Stimulated activated effector memory CD8-positive, alpha-beta T cell treated with anti-CD3 and anti-CD28 coated beads, Interleukin-12 subunit alpha, Interleukin-12 subunit beta, amount 100 ng/mL, for 72 hours (primary cell): Measurements from ENCODE around the gene APLP2.

Experiments
- ATAC-seq: fragments of 150-1000 bp; cut with Tn5 transposase; 2 replicates; pipeline ENCODE4 v1.10.0; 2021
- DNase-seq, 2 donors: peaks; one replicate each; pipeline ENCODE4 v3.0.0; 2021 to 2022; ENCODE audit warnings: low spot score in 2 of 2
- H3K27ac Mint-ChIP-seq: one replicate; pipeline ENCODE4 v1.8.0; 2022; ENCODE audit warnings: mild to moderate bottlenecking, mixed read lengths
- H3K36me3 Mint-ChIP-seq: one replicate; pipeline ENCODE4 v1.8.0; 2022; ENCODE audit warnings: mild to moderate bottlenecking, mixed read lengths
- H3K4me1 Mint-ChIP-seq: one replicate; pipeline ENCODE4 v1.8.0; 2022; ENCODE audit warnings: mixed read lengths
- H3K4me3 Mint-ChIP-seq: one replicate; pipeline ENCODE4 v1.8.0; 2022; ENCODE audit warnings: mild to moderate bottlenecking, mixed read lengths
- H3K9me3 Mint-ChIP-seq: one replicate; pipeline ENCODE4 v1.8.0; 2022; ENCODE audit warnings: mixed read lengths

Gene APLP2

GRCh38 chr11:130112071-130112830 is 42.6 kb downstream of the APLP2 start:
- DNase-seq = no peak
- H3K36me3 Mint-ChIP-seq = peaks cover 16% of the 10 kb centered on the region
- no peaks in the 10 kb centered on the region for H3K9me3 Mint-ChIP-seq

GRCh38 chr11:130114281-130114680 is 44.6 kb downstream of the APLP2 start:
- H3K27ac Mint-ChIP-seq = no peak overlapping the region
- DNase-seq (no peak), ATAC-seq (no peak)
- peaks cover 13% of the 10 kb centered on the region for H3K4me1 Mint-ChIP-seq
- H3K4me3 Mint-ChIP-seq = no peak overlapping the region
- no peaks in the 10 kb centered on the region for H3K9me3 Mint-ChIP-seq
- peaks cover 16% of the 10 kb centered on the region for H3K36me3 Mint-ChIP-seq

More at GRCh38 chr11:130112071-130112830, 42.6 kb downstream of the APLP2 start:
- Mint-ChIP-seq H3K27ac (no peak overlapping the region), H3K4me3 (no peak overlapping the region), H3K4me1 (no peaks in the 10 kb centered on the region)
- no peak for ATAC-seq

GRCh38 chr11:130114726-130115125 is 45.0 kb downstream of the APLP2 start:
- Mint-ChIP-seq H3K27ac (no peak overlapping the region), H3K36me3 (peaks cover 16% of the 10 kb centered on the region)

GRCh38 chr11:130115218-130115617 is 45.5 kb downstream of the APLP2 start:
- ATAC-seq (no peak), DNase-seq (no peak)
- H3K4me1 Mint-ChIP-seq = peaks cover 19% of the 10 kb centered on the region
- H3K4me3 Mint-ChIP-seq = no peak overlapping the region
- H3K27ac Mint-ChIP-seq = no peak overlapping the region
- H3K9me3 Mint-ChIP-seq = no peaks in the 10 kb centered on the region
- peaks cover 16% of the 10 kb centered on the region for H3K36me3 Mint-ChIP-seq

More at GRCh38 chr11:130114726-130115125, 45.0 kb downstream of the APLP2 start:
- ATAC-seq (no peak), DNase-seq (no peak)
- Mint-ChIP-seq H3K4me3 (no peak overlapping the region), H3K4me1 (peaks cover 18% of the 10 kb centered on the region), H3K9me3 (no peaks in the 10 kb centered on the region)

GRCh38 chr11:130118165-130118564 is 48.5 kb downstream of the APLP2 start:
- no peak overlapping the region for H3K27ac Mint-ChIP-seq
- ATAC-seq (peak; percentile 62), DNase-seq (no peak)
- no peak overlapping the region for H3K4me3 Mint-ChIP-seq
- peaks cover 25% of the 10 kb centered on the region for H3K4me1 Mint-ChIP-seq
- H3K36me3 Mint-ChIP-seq = peaks cover 13% of the 10 kb centered on the region
- H3K9me3 Mint-ChIP-seq = no peaks in the 10 kb centered on the region

- ATAC-seq (peak; percentile 79), DNase-seq (peak in 1 of 2 donors; percentile 4)
- no peak overlapping the region for H3K27ac Mint-ChIP-seq
- peaks cover 25% of the 10 kb centered on the region for H3K4me1 Mint-ChIP-seq
- H3K36me3 Mint-ChIP-seq = peaks cover 19% of the 10 kb centered on the region
- no peak overlapping the region for H3K4me3 Mint-ChIP-seq
- no peaks in the 10 kb centered on the region for H3K9me3 Mint-ChIP-seq
Observed at GRCh38 chr11:130118636-130119387, 49.1 kb downstream of the APLP2 start.

GRCh38 chr11:130120045-130120444 is 50.4 kb downstream of the APLP2 start:
- DNase-seq (no peak), ATAC-seq (no peak)
- H3K9me3 Mint-ChIP-seq = no peaks in the 10 kb centered on the region
- H3K4me1 Mint-ChIP-seq = peaks cover 25% of the 10 kb centered on the region
- no peak overlapping the region for H3K27ac Mint-ChIP-seq
- H3K36me3 Mint-ChIP-seq = peaks cover 23% of the 10 kb centered on the region
- no peak overlapping the region for H3K4me3 Mint-ChIP-seq

GRCh38 chr11:130121445-130121978 is 51.8 kb downstream of the APLP2 start:
- DNase-seq (no peak), ATAC-seq (peak; percentile 71)
- H3K4me3 Mint-ChIP-seq = no peak overlapping the region
- H3K4me1 Mint-ChIP-seq = peaks cover 25% of the 10 kb centered on the region
- peaks cover 24% of the 10 kb centered on the region for H3K36me3 Mint-ChIP-seq
- no peak overlapping the region for H3K27ac Mint-ChIP-seq
- no peaks in the 10 kb centered on the region for H3K9me3 Mint-ChIP-seq

- Mint-ChIP-seq H3K27ac (no peak overlapping the region), H3K4me3 (no peak overlapping the region), H3K36me3 (peaks cover 30% of the 10 kb centered on the region), H3K4me1 (peaks cover 25% of the 10 kb centered on the region), H3K9me3 (no peaks in the 10 kb centered on the region)
- DNase-seq (no peak), ATAC-seq (no peak)
Observed at GRCh38 chr11:130122141-130122575, 52.5 kb downstream of the APLP2 start.

GRCh38 chr11:130123414-130124040 is 53.8 kb downstream of the APLP2 start:
- Mint-ChIP-seq H3K27ac (no peak overlapping the region), H3K4me1 (peaks cover 20% of the 10 kb centered on the region), H3K4me3 (no peak overlapping the region), H3K9me3 (no peaks in the 10 kb centered on the region), H3K36me3 (peaks cover 41% of the 10 kb centered on the region)
- DNase-seq (no peak), ATAC-seq (no peak)

- Mint-ChIP-seq H3K27ac (no peak overlapping the region), H3K9me3 (no peaks in the 10 kb centered on the region), H3K4me3 (no peak overlapping the region), H3K4me1 (peaks cover 14% of the 10 kb centered on the region), H3K36me3 (peaks cover 47% of the 10 kb centered on the region)
- DNase-seq (no peak), ATAC-seq (no peak)
Observed at GRCh38 chr11:130124096-130124495, 54.4 kb downstream of the APLP2 start.

- DNase-seq (no peak), ATAC-seq (no peak)
- Mint-ChIP-seq H3K9me3 (no peaks in the 10 kb centered on the region), H3K27ac (no peak overlapping the region), H3K4me1 (peaks cover 6% of the 10 kb centered on the region), H3K4me3 (no peak overlapping the region), H3K36me3 (peaks cover 55% of the 10 kb centered on the region)
Observed at GRCh38 chr11:130125638-130126037, 55.9 kb downstream of the APLP2 start.

GRCh38 chr11:130126516-130126915 is 56.8 kb downstream of the APLP2 start:
- H3K4me1 Mint-ChIP-seq = peaks cover 6% of the 10 kb centered on the region
- ATAC-seq = no peak
- H3K36me3 Mint-ChIP-seq = peaks cover 61% of the 10 kb centered on the region

GRCh38 chr11:130127509-130127908 is 57.8 kb downstream of the APLP2 start:
- Mint-ChIP-seq H3K4me1 (peaks cover 2% of the 10 kb centered on the region), H3K9me3 (no peaks in the 10 kb centered on the region), H3K36me3 (peaks cover 54% of the 10 kb centered on the region), H3K4me3 (no peak overlapping the region), H3K27ac (peak overlapping the region; percentile 7)
- ATAC-seq = no peak
- DNase-seq = no peak

More at GRCh38 chr11:130126516-130126915, 56.8 kb downstream of the APLP2 start:
- Mint-ChIP-seq H3K9me3 (no peaks in the 10 kb centered on the region), H3K4me3 (no peak overlapping the region), H3K27ac (no peak overlapping the region)
- DNase-seq = no peak

- Mint-ChIP-seq H3K27ac (no peak overlapping the region), H3K4me3 (no peak overlapping the region), H3K36me3 (peaks cover 48% of the 10 kb centered on the region), H3K9me3 (no peaks in the 10 kb centered on the region), H3K4me1 (no peaks in the 10 kb centered on the region)
- DNase-seq (no peak), ATAC-seq (no peak)
Observed at GRCh38 chr11:130128626-130129025, 58.9 kb downstream of the APLP2 start.
